GM18520 (cell line): Measurements from ENCODE around the gene TPT1.

Experiments
- ATAC-seq: cut with Tn5 transposase; IDR thresholded peaks from one replicate; pipeline ENCODE4 v1.9.1; 2021; ENCODE audit not compliant: unreplicated experiment

The TPT1 gene

DNA sequence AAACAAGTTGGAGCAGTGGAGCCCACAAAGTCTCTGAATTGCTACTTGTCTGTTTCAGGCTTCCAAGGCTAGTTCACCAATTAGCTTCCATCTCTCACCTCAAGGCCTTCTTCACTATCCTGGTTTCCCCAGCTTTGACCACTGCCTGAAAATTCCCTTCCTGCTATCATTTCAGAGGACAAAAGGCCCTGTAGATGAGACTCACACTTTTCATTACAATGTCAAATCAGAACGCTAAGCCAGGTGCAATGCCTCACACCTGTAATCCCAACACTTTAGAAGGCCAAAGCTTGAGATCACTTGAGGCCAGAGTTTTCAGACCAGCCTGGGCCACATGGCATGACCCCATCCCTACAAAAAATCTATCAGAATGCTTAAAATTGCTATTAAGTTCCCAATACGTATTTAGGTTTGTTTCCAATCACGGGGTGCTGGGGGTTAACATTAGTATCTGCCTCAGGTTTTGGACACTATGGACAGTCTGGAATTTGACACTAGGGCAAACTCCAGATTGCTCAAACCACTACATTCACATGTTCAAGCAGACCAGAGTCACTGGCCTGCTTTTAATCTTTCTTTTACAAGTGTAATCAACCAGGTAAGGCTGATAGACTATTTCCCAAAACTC is 5.5 kb downstream of the TPT1 start:
- ATAC-seq: no peak

GRCh38 chr13:45333977-45334922 is 6.7 kb downstream of the TPT1 start:
- no peak for ATAC-seq

- ATAC-seq: no peak
These were observed 7.6 kb downstream of the TPT1 start for GRCh38 chr13:45333251-45333976.

- no peak for ATAC-seq
These were observed 8.2 kb downstream of the TPT1 start for GRCh38 chr13:45332831-45333219.

DNA sequence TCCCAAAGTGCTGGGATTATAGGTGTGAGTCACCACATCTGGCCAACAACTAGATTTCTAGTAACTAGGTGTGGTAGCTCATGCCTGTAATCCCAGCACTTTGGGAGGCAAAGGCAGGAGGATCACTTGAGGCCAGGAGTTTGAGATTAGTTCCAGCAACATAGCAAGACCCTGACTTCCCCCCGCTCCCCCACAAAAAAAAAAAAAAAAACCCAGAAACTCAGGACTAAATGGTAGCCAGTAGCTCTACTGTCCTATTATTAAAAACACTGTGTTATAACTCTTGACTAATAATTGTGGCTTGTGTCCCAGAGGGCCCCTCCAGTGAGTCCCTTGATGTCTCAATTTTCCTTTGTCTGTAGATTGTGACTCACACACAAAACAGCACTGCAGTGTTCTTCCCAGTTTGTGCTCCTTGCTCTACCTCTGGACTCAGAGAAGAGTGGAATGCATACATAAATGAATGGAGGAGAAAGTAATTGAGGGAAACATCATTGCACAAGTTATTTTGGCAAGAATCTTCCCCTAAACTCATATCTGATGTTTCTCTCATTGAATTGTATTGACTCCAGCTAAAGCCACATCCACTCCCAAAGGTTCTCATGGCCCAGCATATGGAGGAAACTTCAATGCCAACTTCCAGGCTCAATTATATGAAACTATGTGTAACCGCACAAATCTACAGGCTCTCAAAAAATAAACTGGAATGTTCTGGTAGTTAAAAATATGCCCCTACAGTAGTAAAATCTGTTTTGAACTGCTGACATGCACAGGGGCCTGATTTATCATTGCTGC is 8.8 kb downstream of the TPT1 start:
- ATAC-seq: no peak

DNA sequence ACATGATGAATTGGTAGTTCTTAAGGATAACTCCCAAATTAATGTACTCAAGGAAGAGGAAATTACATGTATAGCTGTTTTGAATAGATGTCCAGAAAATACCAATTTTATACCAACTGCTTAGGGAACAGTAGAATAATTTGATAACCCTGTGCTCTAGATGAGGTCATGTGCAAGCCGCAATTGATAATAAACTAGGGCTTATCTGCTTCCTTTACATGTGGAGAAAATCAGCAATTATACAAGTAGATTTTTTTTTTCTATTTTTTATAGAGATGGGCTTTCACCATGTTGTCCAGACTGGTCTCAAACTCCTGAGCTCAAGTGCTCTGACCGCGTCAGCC is 9.3 kb downstream of the TPT1 start:
- ATAC-seq: no peak

GRCh38 chr13:45331123-45331619 is 9.8 kb downstream of the TPT1 start:
- ATAC-seq: no peak

- ATAC-seq: no peak
These were observed 12.3 kb downstream of the TPT1 start for GRCh38 chr13:45328661-45329111.

- no peak for ATAC-seq
These were observed 13.6 kb downstream of the TPT1 start for GRCh38 chr13:45327253-45327955.

DNA sequence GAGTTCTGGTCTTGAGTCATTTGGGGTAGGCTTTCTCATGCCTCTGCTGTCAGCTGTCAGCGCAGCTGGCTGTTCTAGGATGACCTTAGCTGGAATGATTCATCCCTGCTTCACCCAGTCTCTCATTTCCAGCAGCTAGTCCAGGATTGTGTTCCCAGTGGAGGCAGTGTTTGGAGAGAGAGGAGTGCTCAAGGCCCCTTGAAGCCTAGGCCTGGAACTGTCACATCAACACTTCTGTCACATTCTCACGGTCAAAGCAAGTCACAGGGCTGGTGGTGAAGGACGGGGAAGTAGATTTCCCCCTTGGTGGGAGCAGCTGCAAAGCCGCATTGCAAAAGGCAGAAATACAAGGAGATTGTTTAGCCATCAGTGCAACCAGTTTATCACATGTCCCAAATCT is 15.2 kb downstream of the TPT1 start:
- ATAC-seq: no peak

DNA sequence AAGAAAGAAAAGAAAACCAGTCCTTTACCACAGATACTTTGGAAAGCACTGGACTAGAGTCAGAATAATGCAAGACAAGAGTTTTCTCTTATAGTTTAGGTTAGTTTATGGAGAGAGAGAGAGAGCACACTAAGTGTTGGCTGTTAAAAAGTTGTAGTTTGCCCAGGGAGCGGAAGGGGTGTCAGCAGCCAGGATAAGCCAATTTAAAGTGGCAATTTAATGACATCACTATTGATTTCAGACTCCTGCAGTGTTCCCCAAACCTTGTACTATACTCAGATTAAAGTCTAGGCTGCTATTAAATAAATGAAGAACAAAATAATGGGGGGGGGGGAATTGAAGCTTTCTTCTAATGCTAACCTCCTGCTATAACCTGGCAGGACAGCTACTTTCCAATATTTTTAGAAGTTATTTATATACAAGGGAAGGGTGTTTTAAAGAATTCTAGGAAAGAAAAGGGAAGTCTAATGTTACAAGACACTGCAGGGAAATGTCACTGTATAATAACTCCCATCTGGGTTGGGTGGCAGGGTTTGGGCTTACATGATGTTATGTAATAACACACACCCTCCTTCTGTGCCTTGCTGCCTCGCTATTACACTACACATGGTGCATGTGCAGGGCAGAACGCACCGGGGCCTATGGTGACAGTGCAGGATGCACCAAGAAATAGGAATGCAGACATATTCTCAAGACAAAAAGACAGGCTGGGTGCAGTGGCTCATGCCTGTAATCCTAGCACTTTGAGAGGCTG is 19.9 kb downstream of the TPT1 start:
- ATAC-seq: no peak

DNA sequence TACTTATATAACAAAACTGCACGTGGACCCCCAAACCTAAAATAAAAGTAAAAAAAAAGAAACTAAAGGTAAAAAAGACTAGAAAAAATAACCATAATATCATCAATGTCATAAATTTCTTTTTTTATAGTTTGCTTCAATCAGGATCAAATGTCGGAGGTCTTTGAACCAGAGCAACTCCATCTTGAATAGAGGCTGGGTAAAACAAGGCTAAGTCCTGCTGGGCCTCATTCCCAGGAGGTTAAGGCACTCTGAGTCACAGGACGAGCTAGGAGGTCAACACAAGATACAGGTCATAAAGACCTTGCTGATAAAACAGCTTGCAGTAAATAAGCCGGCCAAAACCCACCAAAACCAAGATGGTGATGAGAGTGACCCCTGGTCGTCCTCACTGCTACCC is 24.0 kb downstream of the TPT1 start:
- no peak for ATAC-seq

- no peak for ATAC-seq
These were observed 24.6 kb downstream of the TPT1 start for GRCh38 chr13:45316338-45316737.

- no peak for ATAC-seq
These were observed 25.3 kb downstream of the TPT1 start for GRCh38 chr13:45315520-45316167.

GRCh38 chr13:45314822-45315221 is 26.2 kb downstream of the TPT1 start:
- no peak for ATAC-seq

- ATAC-seq: no peak
These were observed 30.4 kb downstream of the TPT1 start for GRCh38 chr13:45310341-45311131.

DNA sequence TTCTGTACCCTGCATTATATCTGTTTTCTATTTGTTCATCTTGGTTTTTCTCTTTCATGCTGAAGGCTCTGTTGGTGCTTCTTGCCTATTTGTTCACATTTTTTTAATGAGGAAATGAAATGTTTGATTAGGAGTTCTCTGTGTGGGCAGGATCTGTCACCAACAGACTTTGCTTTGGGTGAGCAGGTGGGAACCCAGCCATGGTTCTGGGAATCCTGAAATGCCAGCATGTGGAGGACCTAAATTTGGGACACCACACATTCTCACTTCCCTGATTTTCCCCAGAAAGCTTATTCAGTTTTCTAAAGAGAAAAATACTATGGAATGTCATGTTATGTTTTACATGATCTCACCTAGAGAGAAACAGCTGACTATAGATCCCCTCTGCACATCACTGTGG is 34.0 kb downstream of the TPT1 start:
- ATAC-seq: no peak

GRCh38 chr13:45305079-45305478 is 35.9 kb downstream of the TPT1 start:
- ATAC-seq: no peak
